GM12878 (cell line): ENCODE measurements around the gene TMEM79. TPM values are rescaled to one million over a fixed set of nuclear protein-coding genes. Genes with fewer than 3 reads are reported as not detected.

ENCODE experiments used
- ATAC-seq: fragments of 200-7000 bp; cut with Tn5 transposase; 3 replicates; pipeline ENCODE4 v1.9.1; 2020; ENCODE audit warnings: mild to moderate bottlenecking, moderate library complexity
- BruUV-seq: library from RNA; stranded (reverse); fragments of 400-500 nt; replicated peaks from 2 replicates; lab custom pipeline; 2021; lab: Mats Ljungman, UMichigan
- CTCF ChIA-PET: fragments of 300-600 bp; sonication (Branson Sonifier 250); formaldehyde crosslinking; extraction: SDS; loops from one replicate; lab custom pipeline; 2021; ENCODE audit warnings: inconsistent platforms; lab: Yijun Ruan, JAX
- POLR2A ChIA-PET: fragments of 350-600 bp; formaldehyde crosslinking; extraction: SDS; loops from one replicate; lab custom pipeline; 2021; ENCODE audit warnings: inconsistent platforms; lab: Charles Lee
- RAD21 ChIA-PET: fragments of 300-600 bp; sonication (Branson Sonifier 250); formaldehyde crosslinking; loops from one replicate; lab custom pipeline; 2023; ENCODE audit warnings: antibody characterized with exemption; ENCODE audit not compliant: unreplicated experiment; lab: Charles Lee
- SMC1A ChIA-PET: fragments of 300-600 bp; sonication (Branson Sonifier 250); formaldehyde crosslinking; loops from one replicate; lab custom pipeline; 2023; ENCODE audit not compliant: unreplicated experiment, uncharacterized antibody; lab: Charles Lee
- DNase-seq: peaks from one replicate; pipeline ENCODE4 v3.0.0-alpha.2; 2011; ENCODE audit warnings: low read depth, low spot score
- FAIRE-seq: peaks from 3 replicates; lab custom pipeline; 2011; peaks lifted over from hg19 to GRCh38; lab: Jason Lieb, UNC
- H2AFZ ChIP-seq: 2 replicates; pipeline ENCODE4 v1.6.0; 2011; ENCODE audit warnings: low read depth, low read length, control low read depth; ENCODE audit not compliant: control insufficient read depth
- H3K27ac ChIP-seq: 2 replicates; pipeline ENCODE4 v1.5.1; 2011; ENCODE audit warnings: control low read depth; ENCODE audit not compliant: control insufficient read depth, insufficient read depth
- H3K27me3 ChIP-seq, 2 experiments: replicated peaks in 1 of 2; 2 replicates each; pipeline versions ENCODE4 v1.6.0 to v1.6.1; 2011; ENCODE audit warnings: low read length in 1 of 2; ENCODE audit not compliant: control insufficient read depth in 2 of 2, insufficient read depth in 2 of 2
- H3K36me3 ChIP-seq, 2 experiments: 2 replicates each; pipeline ENCODE4 v1.5.1; 2011; ENCODE audit warnings: low read length in 1 of 2; ENCODE audit not compliant: control insufficient read depth in 2 of 2, insufficient read depth in 2 of 2
- H3K4me1 ChIP-seq: 2 replicates; pipeline ENCODE4 v1.6.1; 2011; ENCODE audit warnings: mild to moderate bottlenecking, low read length, moderate library complexity, mixed read lengths; ENCODE audit not compliant: control insufficient read depth, insufficient read depth
- H3K4me2 ChIP-seq: 2 replicates; pipeline ENCODE4 v1.6.0; 2011; ENCODE audit warnings: control low read depth; ENCODE audit not compliant: control insufficient read depth, insufficient read depth
- H3K4me3 ChIP-seq: fragments of 200-600 bp; sonication (generic); 2 replicates; pipeline ENCODE4 v1.5.1; 2016
- H3K79me2 ChIP-seq: 2 replicates; pipeline ENCODE4 v1.6.0; 2011; ENCODE audit warnings: low read length; ENCODE audit not compliant: control insufficient read depth, insufficient read depth
- H3K9ac ChIP-seq: 2 replicates; pipeline ENCODE4 v1.8.0; 2011; ENCODE audit warnings: low read length, control low read depth, mixed read lengths; ENCODE audit not compliant: control insufficient read depth, insufficient read depth
- H3K9me3 ChIP-seq: replicated peaks from 3 replicates; pipeline ENCODE4 v1.5.1; 2011; ENCODE audit warnings: mild to moderate bottlenecking, low read length; ENCODE audit not compliant: control insufficient read depth, insufficient read depth
- H4K20me1 ChIP-seq: 2 replicates; pipeline ENCODE4 v1.6.0; 2011; ENCODE audit not compliant: control insufficient read depth, insufficient read depth
- BACH1 ChIP-seq: fragments of 450-650 bp; IDR thresholded peaks from 2 replicates; pipeline ENCODE4 v1.6.1; 2017; ENCODE audit warnings: mild to moderate bottlenecking, borderline replicate concordance
- CREB1 ChIP-seq: IDR thresholded peaks from 2 replicates; pipeline ENCODE4 v1.6.1; 2012; ENCODE audit warnings: low read depth, mild to moderate bottlenecking, inconsistent platforms
- E4F1 ChIP-seq: fragments of 450-650 bp; IDR thresholded peaks from 2 replicates; pipeline ENCODE4 v1.6.1; 2018; ENCODE audit warnings: borderline replicate concordance, mild to moderate bottlenecking; ENCODE audit not compliant: partially characterized antibody
- EZH2 ChIP-seq: IDR thresholded peaks from 2 replicates; pipeline ENCODE4 v1.6.1; 2012; ENCODE audit warnings: low read depth, mild to moderate bottlenecking, control low read depth, inconsistent platforms, low read length, borderline replicate concordance; ENCODE audit not compliant: control insufficient read depth
- FOXK2 ChIP-seq: fragments of 450-650 bp; IDR thresholded peaks from 2 replicates; pipeline ENCODE4 v1.6.1; 2017; ENCODE audit warnings: mild to moderate bottlenecking, moderate library complexity
- GATAD2B ChIP-seq: fragments of 450-650 bp; conservative IDR thresholded peaks from 2 replicates; pipeline ENCODE4 v1.6.1; 2017; ENCODE audit warnings: low read depth, mild to moderate bottlenecking, moderate library complexity
- NFXL1 ChIP-seq: fragments of 450-650 bp; IDR thresholded peaks from 2 replicates; pipeline ENCODE4 v1.6.1; 2017; ENCODE audit warnings: antibody characterized with exemption, mild to moderate bottlenecking, borderline replicate concordance
- POLR2A ChIP-seq: IDR thresholded peaks from 2 replicates; pipeline ENCODE4 v1.6.1; 2011; ENCODE audit warnings: low read depth, mild to moderate bottlenecking, low read length
- ZBTB11 ChIP-seq: fragments of 450-650 bp; formaldehyde crosslinking; IDR thresholded peaks from 2 replicates; pipeline ENCODE4 v1.5.0; 2022; ENCODE audit warnings: mild to moderate bottlenecking, missing genetic modification characterization
- ZSCAN29 ChIP-seq: fragments of 450-650 bp; IDR thresholded peaks from 2 replicates; pipeline ENCODE4 v1.6.1; 2017; ENCODE audit warnings: mild to moderate bottlenecking, moderate library complexity
- WGBS: methylation state at CpG from one replicate; pipeline ENCODE4 v1.1.6; 2016; ENCODE audit warnings: low lambda C conversion rate; ENCODE audit not compliant: insufficient replicate concordance, insufficient coverage; ENCODE audit errors: missing lambda C conversion rate; 5-methylcytosine and 5-hydroxymethylcytosine counted together
- in situ Hi-C: fragments of 300-500 bp; cut with MboI; formaldehyde crosslinking; loops from 9 replicates; pipeline ENCODE4 v1.14.3; 2018; ENCODE audit warnings: mixed read lengths
- intact Hi-C: fragments of 100-400 bp; cut with micrococcal nuclease; formaldehyde crosslinking; loops from one replicate; pipeline ENCODE4 v1.14.2; 2022; ENCODE audit not compliant: unreplicated experiment
- polyA plus RNA-seq, 11 experiments: library from polyadenylated mRNA; depleted of rRNA in 4 of 11; unstranded in 6 of 11; stranded (reverse) in 5 of 11; fragments of >200 nt; fragmentation: Nextera tagmentation in 4 of 11; fragmentation: Illumina TruSeq in 1 of 11; extraction: Ambion mirVana in 4 of 11; extraction: Trizol in 1 of 11; gene quantifications; 1 replicate in 1 of 11; 2 replicates in 10 of 11; pipeline versions ENCODE4 v1.2.1 to v1.2.3, GENCODE V29; 2011 to 2016; ENCODE audit warnings: inconsistent platforms in 2 of 11, missing spikeins in 2 of 11, low read depth in 1 of 11
- total RNA-seq, 4 experiments: library from RNA; depleted of rRNA in 3 of 4; stranded (reverse); fragments of >200 nt in 3 of 4; fragmentation: Illumina TruSeq in 1 of 4; extraction: Trizol in 1 of 4; gene quantifications; 2 replicates each; pipeline versions ENCODE4 v1.2.1 to v1.2.3, GENCODE V29; 2013 to 2021

TMEM79 gene
- total and polyA plus RNA-seq, 10 of the 15 experiments (the other 5 are each of a cell fraction or from before 2014, with no cell fraction given), result 0.47 to 5.2 (median 3.8) TPM

GRCh38 chr1:156247460-156248322, 36.4 kb upstream of the TMEM79 start, which contains the start of gene PAQR6:
PAQR6 (minus strand) TSS chr1:156248056; CDS start chr1:156246731, 1,325 bp downstream.
- RAD21 ChIA-PET, result no interaction called here
- no TSS peak for BruUV-seq
- DNase-seq, result no peak
- H3K9ac ChIP-seq, result no peak within 1 kb of the TSS
- H3K4me3 ChIP-seq, result no peak within 1 kb of the TSS
- H3K27me3 ChIP-seq, result no peaks in the 10 kb centered on the region
- no peaks in the 10 kb centered on the region for H3K9me3 ChIP-seq
- no peak within 1 kb of the TSS for H3K27ac ChIP-seq
- CTCF ChIA-PET, result interaction anchor here (0.5 to 1.0 kb wide), 2 partner anchors 97 to 102 kb away, joined by 3 read pairs; no protein-coding TSS in a partner anchor
- SMC1A ChIA-PET, result interaction anchor here (1.0 kb wide), 1 partner anchor 24 kb away, joined by 3 read pairs; no protein-coding TSS in a partner anchor
- POLR2A ChIA-PET, result no interaction called here
- TF ChIP-seq GATAD2B (no peak), POLR2A (peak; percentile 53), BACH1 (0 out of 2 replicates have a peak, but pooled peaks have one; percentile 24), ZBTB11 (no peak), NFXL1 (no peak), FOXK2 (no peak), ZSCAN29 (no peak), CREB1 (no peak), E4F1 (no peak), EZH2 (no peak)
- no peak for FAIRE-seq
- no peak for ATAC-seq
- H4K20me1 ChIP-seq, result no peaks in the 10 kb centered on the region
- H3K79me2 ChIP-seq, result no peaks in the 10 kb centered on the region
- peaks cover 11% of the 10 kb centered on the region for H3K4me1 ChIP-seq
- in situ Hi-C loops (no loop called here), intact Hi-C loops (no loop called here)
- no peak within 1 kb of the TSS for H2AFZ ChIP-seq
- peaks cover 3 to 29% of the 10 kb centered on the region in 2 experiments for H3K36me3 ChIP-seq
- H3K4me2 ChIP-seq, result no peak within 1 kb of the TSS
- 80% methylated on average over 16 of the region's 16 CpGs for WGBS
